SW 1271 (cell line): ENCODE measurements around the gene TMC2.
A peak's percentile ranks its signal among the peaks of the same experiment; 100 is the strongest.

ENCODE experiments used
- DNase-seq, 2 experiments: peaks; one replicate each; lab custom pipeline; 2025; lab: John Stamatoyannopoulos, UW

Gene TMC2

GRCh38 chr20:2631228-2631627 lies 94.9 kb downstream of the TMC2 start:
- no peak for DNase-seq

GRCh38 chr20:2633381-2633780 lies 97.0 kb downstream of the TMC2 start:
- DNase-seq, result no peak

GRCh38 chr20:2637246-2637645 lies 100.9 kb downstream of the TMC2 start:
- no peak for DNase-seq

GRCh38 chr20:2640260-2640659 lies 103.9 kb downstream of the TMC2 start:
- no peak for DNase-seq

GRCh38 chr20:2640899-2641298 lies 104.5 kb downstream of the TMC2 start:
- no peak for DNase-seq

- no peak for DNase-seq
Observed at GRCh38 chr20:2643708-2644107, 107.3 kb downstream of the TMC2 start.

GRCh38 chr20:2651772-2652723 lies 115.7 kb downstream of the TMC2 start, which contains the start of gene NOP56:
TSS of gene NOP56 (plus strand) at chr20:2652632. CDS start at chr20:2652661, 29 bp downstream.
- DNase-seq, result peak; percentile 86 to 90

- DNase-seq, result peak in 1 of 2 experiments; percentile 52
Observed at GRCh38 chr20:2652724-2653555, 116.6 kb downstream of the TMC2 start.

GRCh38 chr20:2653556-2654383 lies 117.4 kb downstream of the TMC2 start:
- no peak for DNase-seq

- no peak for DNase-seq
Observed at GRCh38 chr20:2654384-2654822, 118.0 kb downstream of the TMC2 start.

- DNase-seq, result no peak
Observed at GRCh38 chr20:2654831-2655230, 118.5 kb downstream of the TMC2 start.

GRCh38 chr20:2655331-2656116 lies 119.2 kb downstream of the TMC2 start:
- DNase-seq, result no peak

- no peak for DNase-seq
Observed at GRCh38 chr20:2656471-2657117, 120.2 kb downstream of the TMC2 start.

GRCh38 chr20:2657241-2657640 lies 120.9 kb downstream of the TMC2 start:
- DNase-seq, result no peak

GRCh38 chr20:2657674-2658073 lies 121.3 kb downstream of the TMC2 start:
- no peak for DNase-seq

GRCh38 chr20:2658414-2659354 lies 122.3 kb downstream of the TMC2 start:
- peak in 1 of 2 experiments; percentile 32 for DNase-seq

GRCh38 chr20:2659547-2659946 lies 123.2 kb downstream of the TMC2 start:
- DNase-seq, result no peak

- DNase-seq, result no peak
Observed at GRCh38 chr20:2663364-2663886, 127.1 kb downstream of the TMC2 start.
